CD4-positive, alpha-beta T cell treated with Interleukin-17A for 1 hour (primary cell): Measurements from ENCODE around the gene PTPRN2.
"Not testable (repeated sequence)": the region's sequence is repeated elsewhere in the genome, so short reads cannot be mapped to it uniquely, and the experiment has no call there.

Experiments
- DNase-seq: peaks from one replicate; pipeline ENCODE4 v3.0.0-alpha.2; 2020

The PTPRN2 gene

DNA sequence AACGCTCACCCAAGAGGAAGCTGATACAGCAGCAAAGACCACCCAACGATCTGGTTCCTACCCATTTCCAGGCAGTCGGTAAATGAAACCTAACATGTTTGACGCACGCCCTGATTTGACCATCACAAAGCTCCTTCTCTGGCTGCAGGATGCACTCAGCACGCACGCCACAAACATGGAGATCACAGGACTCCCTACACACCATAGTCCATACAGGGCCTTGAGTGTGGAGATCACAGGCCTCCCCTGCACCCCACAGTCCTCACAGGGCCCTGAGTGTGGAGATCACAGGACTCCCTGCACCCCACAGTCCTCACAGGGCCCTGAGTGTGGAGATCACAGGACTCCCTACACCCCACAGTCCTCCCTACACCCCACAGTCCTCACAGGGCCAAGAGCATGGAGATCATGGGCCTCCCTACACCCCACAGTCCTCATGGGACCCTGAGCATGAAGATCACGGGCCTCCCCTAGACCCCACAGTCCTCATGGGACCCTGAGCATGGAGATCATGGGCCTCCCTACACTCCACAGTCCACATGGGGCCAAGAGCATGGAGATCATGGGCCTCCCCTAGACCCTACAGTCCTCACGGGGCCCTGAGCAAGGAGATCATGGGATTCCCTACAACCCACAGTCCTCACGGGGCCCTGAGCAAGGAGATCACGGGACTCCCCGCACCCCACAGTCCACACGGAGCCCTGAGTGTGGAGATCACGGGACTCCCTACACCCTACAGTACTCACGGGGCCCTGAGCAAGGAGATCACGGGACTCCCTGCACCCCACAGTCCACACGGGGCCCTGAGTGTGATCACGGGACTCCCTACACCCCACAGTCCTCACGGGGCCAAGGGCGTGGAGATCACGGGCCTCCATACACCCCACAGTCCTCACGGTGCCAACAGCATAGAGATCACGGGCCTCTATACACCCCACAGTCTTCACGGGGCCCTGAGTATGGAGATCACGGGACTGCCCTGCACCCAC, 841.6 kb downstream of the PTPRN2 start:
- no peak for DNase-seq

DNA sequence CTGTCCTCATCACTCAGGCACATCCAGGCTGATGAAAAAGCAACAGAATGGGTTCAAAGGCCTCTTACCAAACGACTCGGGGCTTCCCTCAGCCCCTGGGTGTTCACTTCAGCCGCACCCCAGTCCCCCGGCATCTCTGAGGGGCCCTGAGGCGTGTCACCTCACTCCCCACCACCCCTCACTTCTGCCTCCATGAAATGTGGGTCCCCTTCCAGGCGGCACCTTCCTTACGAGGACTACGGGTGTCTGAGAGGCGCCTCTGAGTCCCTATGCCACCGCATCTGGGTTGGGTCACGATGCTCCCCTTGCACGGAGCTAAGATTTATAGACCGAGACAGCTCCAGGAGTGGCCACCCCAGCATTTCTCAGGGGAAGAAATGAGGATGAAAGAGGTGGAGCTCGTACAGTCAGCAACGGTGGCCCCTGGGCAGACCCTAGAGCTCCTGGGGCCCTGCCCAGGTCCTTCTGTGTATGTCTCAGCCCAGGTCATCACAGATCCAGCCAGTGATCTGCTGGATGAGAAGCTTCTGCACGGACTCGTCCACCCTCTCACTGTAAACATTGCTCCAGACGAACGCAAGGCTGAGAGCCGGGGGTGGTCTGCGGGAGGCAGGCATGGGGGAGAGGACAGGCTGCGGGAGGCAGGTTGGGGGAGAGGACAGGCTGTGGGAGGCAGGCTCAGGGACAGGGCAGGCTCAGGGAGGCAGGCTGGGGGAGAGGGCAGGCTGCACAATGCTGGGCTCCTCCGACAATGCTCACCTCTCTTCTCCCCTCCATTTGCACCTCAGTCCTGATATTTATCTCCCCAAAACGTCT, 842.6 kb downstream of the PTPRN2 start:
- no peak for DNase-seq

DNA sequence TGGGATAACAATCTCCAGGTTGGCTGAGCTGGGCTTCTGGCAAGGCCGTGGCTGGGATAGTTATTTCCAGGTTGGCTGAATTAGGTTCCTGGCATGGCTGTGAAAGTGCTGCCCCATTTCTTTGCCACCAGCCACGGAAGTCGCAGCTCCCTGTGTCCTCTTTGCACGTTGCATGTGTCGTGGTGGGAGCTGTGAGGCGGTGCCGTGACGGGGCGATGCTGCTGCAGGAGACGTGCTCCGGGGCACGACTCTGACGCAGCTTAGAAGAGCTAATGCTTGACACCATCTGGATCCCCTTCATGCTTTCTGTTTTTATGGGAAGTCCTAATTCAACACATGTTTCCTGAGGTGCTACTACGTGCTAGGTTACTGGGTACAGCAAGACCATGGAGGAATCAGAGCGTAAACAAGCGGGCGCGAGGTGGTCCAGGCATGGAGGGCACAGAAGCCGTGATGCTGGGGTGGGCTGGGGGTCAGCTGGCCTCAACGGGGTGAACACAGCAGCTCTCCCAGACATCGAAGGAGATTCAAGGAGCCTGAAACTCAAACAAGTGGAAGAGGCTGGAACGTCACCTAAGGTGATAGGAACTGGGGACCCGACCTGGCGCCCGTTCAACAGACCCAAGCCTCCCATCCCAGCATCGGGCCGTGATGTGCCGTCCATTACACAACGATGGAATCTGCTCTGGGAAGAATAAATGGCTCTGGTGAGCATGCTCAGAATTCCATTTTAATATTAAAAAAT, 843.7 kb downstream of the PTPRN2 start:
- DNase-seq = no peak

DNA sequence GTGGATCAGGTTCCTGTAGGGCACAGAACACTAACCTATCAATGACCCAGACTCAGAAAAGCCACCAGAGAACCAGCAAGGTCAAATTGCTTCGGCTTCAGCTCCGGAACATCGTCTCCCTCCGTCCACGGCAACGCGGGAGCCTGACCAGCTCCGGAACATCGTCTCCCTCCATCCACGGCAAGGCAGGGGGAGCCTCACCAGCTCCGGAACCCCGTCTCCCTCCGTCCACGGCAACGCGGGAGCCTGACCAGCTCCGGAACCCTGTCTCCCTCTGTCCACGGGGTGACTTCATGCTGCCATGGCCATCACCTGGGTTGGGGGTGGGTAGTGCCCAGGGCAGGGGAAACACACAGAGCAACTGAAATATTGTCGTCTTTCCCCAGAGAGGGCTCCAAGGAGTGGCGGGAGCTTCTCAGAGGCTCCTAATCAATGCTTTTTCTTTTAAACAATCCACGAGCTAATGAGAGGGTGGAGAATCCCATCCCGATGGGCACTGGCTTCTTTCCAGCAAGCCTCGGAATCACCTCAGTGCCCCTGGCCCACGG, 847.3 kb downstream of the PTPRN2 start:
- DNase-seq = no peak

DNA sequence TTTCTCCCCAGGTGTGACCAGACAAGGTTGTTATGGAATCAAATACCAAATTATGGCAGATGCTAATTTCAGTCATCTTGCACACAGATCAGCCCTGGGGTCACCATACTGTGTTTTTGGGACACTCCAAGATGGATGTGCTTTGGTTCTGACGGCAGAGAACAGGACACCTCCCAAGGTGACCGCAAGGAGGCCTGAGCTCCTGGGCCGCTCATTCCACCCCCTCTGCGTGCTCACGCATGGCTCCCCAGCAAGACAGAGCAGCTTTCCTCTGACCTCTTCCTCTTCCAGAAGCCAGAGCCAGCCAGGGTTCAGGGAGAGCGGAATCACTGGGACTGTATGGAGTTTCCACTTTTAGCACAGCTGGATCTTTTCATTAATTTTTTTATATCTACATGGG, 848.0 kb downstream of the PTPRN2 start:
- DNase-seq = no peak

DNA sequence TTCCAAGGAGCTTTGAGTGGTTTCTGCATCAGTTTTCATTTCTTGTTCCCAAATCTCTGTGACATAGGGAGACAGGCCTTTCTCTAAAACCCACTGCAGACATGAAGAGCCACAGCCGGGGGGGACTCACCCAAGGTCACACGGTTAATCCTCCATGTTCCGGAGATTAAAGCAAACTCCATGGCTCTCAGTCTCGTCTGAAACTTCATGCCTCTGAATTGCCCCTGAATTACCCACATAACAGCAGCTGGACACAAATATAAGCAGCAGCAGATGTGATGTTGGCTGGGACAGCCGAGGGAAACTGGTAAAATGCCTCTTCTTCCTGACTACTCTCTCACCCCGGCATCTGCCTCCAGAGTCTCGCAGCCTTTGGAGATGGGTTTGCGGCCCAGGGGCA, 848.6 kb downstream of the PTPRN2 start:
- no peak for DNase-seq

DNA sequence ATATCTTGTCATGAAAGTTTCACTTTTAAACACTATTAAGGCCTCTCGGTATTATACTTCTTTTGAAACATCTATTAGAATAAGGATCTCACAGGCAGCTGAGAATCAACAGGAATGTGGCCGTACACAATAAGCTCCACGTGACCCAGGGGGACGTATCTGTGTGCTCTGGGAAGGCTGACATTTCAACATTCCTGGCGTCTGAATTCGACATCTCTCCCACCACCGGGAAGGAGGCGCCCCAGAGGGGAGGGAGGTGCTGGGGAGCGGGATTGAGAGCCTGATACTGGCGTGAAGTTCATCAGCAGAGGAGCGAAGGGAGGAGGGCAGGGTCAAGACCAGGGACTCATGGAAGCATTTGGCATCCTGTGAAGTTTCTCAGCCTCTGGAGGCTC, 849.6 kb downstream of the PTPRN2 start:
- no peak for DNase-seq

DNA sequence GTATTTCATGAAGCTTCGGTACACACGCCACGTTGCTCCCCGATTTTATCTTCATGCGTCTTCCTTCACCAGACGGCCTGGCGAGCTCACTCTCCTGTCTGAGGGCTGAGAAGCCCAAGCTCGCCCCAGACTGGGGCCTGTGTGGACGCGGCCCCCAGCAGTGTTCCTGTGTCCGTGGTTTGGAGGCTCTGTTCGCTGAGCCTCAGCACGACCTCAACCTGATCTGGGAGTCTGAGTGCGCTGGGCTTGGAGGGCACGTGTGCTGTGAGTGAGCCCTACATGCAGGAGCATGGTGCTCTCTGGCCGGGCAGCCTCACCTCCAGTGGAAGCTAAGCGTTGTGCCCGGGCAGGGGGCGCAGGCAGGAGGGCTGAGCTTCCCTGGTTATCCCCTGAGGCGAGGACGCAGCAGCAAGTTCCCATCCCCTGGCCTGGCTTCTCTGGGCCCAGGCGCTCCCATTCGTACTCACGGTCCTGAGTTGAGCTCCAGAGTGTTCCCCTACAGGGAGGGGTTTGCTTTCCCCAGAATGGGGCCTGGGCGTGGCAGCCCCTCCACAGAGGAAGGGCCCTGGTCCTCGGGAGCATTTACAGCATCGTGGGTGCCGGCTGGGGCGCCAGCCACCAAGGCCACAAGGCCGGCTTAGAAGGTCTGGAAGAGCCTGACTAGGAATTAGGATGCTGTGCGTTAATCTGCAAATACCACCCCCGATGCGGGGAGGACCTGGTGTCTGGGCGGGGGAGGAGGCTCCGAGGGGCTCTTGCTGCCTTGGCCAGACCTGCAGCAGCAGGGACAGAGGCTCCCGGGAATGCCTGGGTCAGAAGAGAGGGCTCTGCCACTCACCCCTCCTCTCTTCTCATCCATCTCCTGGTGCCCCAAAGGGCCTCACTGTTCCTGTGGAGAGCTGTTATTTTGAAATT, 850.2 kb downstream of the PTPRN2 start:
- DNase-seq = no peak

DNA sequence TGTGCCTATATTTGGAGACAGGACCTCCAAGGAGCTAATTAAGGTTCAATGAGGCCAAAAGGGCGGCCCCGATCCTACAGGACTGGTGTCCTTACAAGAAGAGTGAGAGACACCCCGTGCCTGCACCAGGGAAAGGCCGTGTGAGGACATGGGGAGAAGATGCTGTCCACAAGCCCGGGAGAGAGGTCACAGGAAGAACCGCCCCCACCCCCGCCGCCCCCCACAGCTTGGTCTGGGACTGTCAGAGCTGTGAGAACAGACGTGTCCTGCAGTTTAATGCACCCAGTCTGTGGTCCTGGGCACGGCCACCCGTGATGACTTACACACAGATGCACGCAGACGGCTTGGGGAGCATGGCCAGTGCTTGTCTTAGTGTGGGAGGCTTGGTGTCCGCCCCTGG, 851.3 kb downstream of the PTPRN2 start:
- DNase-seq = no peak

DNA sequence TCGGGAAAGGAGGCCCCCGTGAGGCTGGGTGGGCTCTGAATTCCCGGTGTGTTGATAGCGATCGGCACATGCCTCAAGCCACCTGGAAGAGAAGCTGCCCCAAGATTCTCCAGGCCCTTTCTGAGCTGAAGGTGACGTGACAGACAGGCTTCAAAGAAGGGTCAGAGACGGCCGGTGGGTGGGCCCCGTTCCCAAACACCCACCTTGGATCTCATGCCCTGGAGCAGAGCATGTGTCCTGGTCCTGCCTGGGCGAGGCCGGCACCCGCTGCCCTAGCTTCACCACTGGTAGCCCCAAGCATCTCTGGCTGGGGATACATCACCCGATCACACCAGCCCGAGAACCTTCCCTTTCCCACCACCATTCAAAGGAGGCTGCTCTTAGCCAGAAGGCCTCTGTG, 851.8 kb downstream of the PTPRN2 start:
- no peak for DNase-seq

DNA sequence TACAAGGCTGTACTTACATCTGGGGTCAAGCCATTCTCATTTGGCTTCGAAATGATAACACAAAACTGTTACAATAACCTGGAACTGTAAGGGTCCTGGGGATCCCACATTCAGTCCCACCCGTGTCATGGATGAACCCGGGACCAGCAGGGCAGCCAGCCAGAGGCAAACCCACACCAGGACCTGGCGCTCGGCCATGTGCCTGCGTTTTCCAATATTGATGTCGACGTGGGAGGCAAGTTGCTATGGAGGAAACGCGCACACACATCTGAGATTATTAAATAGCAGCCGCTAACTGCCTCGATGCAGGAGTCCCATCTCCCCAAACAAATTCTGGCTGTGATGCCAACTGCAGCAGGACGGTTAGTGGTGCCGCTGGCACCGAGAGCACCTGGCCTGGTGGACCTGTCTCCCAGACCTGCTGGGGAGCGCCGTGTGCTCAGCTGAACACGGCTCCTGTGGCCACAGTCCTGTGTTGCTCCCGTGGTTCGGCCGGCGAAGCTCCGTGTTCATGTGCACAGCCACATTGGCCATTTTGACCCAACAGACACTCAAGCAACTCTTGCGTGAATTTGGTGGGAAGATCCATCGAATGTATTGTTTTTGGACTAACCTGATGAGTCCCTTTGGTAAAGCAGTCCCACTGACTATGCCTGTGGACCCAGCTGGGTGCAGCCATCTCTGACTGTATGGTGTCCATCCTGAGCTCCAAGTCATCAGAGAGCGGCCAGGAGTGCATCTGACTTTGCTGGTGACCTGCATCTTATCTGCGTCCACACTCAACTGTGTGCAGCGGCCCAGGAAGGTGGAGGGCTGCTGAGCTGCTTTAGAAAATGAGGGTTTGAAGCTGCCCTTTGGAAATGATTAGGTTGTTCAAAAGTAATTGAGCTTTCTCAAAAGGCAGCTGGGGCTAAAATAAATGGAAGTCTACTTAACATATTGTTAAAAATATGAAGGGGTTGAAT, 852.7 kb downstream of the PTPRN2 start:
- no peak for DNase-seq

DNA sequence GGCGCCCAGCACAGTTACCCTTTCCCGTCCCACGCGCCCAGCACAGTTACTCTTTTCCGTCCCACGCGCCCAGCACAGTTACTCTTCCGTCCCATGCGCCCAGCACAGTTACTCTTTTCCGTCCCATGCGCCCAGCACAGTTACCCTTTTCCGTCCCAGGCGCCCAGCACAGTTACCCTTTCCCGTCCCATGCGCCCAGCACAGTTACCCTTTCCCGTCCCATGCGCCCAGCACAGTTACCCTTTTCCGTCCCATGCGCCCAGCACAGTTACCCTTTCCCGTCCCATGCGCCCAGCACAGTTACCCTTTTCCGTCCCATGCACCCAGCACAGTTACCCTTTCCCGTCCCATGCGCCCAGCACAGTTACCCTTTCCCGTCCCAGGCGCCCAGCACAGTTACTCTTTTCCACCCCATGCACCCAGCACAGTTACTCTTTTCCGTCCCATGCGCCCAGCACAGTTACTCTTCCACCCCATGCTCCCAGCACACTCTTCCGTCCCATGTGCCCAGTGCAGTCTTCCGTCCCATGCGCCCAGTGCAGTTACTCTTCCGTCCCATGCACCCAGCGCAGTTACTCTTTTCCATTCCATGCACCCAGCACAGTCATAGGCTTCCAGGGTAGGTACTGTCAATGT, 853.7 kb downstream of the PTPRN2 start:
- not testable (repeated sequence) for DNase-seq

DNA sequence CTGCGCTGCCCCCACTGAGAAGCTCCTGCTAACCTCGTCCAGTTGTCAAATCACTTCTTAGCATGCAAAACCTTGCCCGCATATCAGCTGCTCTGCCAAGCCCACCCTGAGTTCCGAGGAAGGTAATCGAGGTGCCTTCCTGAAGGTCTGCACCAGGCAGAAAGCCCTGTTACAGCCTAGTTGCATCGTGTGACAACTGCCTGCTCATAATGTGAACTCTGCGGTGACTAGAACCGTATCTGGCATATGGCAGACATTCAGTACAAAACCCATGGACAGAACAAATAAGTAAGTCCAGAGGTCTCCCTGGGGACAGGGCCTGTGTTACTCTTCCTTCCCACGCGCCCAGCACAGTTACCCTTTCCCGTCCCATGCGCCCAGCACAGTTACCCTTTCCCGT, 856.5 kb downstream of the PTPRN2 start:
- DNase-seq = no peak

DNA sequence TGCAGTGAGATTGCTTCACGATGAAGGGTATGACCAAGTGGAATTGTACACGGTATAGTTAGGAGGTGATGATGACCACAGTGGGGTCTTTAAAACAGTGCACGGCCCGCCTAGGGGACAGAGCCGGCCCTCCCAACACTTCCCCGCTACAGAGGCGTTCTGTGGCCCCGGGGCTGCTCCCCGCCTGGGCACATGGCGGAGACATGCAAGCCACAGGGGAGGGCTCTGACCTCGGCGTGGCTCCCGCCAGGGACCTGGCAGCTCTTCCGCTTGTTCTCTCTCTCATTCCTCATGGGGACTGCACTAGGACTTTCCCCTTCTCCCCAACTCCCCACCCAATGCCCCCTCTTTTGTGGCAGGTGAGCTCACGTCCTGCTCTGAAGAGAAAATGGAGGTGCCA, 857.0 kb downstream of the PTPRN2 start:
- no peak for DNase-seq

DNA sequence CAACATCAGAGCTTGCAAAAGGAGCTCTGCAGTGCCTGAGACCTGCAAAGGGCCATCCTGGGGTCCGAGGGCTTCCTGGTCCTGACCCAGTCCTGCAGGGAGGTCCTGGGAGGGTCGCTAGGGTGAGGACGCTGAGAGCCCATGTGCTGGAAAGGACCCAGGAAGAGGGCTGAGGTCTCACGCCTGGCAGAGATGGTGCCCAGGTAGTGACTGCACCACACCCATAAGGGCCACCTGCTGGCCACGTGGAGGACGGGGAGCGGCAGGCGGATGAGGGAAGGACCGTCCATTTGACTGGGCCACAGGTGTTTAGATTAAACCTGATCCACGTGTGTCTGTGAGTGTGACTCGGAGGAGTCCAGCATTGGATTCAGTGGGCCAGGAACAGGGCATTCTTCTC, 858.1 kb downstream of the PTPRN2 start:
- no peak for DNase-seq

DNA sequence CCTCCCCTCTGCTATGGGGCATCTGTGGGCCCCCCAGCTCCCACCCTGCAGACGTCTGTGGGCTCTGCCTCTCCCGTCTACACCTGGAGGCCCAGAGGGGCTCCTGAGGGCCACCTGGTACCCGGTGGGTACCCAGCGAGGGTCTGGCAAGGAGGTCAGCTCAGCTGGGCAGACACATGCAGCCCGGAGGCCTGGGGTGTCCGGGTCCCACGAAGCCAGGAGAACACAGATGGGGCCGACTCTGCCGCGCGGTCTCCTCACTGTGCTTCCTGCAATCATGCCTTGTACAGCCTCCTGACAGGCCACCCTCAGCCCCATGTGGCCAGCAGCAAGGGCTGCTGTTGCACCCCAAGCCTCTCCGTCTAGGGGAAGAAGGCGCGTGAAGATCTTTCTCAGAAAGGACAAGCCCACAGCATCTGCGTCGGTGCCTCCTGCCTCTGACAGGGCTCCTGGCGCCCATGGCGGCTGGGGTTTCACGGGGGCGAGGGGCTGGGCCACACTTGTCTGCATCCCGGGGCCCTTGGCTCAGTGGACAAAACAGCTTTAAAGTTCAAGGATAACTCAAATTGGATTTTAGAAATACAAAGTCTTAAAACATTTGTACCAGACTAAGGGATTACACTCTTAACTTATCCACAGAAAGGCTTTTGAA, 859.5 kb downstream of the PTPRN2 start:
- DNase-seq = no peak

DNA sequence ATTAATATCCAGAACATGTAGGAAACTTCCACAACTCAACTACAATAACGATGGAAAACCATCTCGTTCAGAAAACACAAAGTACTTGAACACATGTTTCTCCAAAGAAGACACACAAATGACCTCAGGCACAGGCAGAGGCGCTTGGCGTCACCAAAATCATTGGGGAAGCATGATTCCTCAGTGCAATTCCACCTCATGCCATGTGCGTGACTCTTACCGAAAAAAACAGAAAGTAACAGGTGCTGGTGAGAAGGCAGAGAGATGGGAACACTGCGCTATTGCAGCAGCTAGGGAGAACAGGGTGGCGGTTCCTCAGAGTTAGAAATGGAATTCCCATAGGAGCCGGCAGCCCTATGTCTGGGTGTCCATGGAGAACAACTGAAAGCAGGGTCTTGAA, 860.9 kb downstream of the PTPRN2 start:
- no peak for DNase-seq

DNA sequence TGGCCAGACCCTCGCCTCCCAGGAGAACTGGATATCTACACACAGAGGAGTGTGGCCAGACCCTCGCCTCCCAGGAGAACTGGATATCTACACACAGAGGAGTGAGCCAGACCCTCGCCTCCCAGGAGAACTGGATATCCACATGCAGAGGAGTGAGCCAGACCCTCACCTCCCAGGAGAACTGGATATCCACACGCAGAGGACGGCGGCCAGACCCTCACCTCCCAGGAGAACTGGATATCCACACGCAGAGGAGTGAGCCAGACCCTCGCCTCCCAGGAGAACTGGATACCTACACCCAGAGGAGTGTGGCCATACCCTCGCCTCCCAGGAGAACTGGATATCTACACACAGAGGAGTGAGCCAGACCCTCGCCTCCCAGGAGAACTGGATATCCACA, 862.3 kb downstream of the PTPRN2 start:
- DNase-seq = not testable (repeated sequence)

DNA sequence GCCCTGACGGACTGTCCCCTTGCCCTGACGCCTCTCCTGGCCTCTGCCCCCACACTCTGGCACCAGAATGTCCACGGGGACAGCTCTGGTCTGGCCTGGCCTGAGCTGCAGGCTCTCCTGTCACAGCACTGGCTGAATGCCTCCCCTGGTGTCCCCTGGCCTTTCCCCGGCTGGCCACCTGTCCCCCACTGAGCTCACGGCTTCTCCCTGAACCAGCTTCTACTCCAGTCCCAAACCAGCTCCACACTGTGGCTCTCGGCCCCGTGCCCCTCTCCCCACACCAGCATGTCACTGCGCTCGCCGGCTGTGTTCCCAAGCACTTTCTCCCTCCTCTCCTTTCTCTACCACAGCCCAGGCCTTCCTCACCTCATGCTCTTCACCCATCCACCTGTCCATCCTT, 864.4 kb downstream of the PTPRN2 start:
- no peak for DNase-seq
